ENCODE measurements around the gene GPR15LG.

The GPR15LG gene

DNA sequence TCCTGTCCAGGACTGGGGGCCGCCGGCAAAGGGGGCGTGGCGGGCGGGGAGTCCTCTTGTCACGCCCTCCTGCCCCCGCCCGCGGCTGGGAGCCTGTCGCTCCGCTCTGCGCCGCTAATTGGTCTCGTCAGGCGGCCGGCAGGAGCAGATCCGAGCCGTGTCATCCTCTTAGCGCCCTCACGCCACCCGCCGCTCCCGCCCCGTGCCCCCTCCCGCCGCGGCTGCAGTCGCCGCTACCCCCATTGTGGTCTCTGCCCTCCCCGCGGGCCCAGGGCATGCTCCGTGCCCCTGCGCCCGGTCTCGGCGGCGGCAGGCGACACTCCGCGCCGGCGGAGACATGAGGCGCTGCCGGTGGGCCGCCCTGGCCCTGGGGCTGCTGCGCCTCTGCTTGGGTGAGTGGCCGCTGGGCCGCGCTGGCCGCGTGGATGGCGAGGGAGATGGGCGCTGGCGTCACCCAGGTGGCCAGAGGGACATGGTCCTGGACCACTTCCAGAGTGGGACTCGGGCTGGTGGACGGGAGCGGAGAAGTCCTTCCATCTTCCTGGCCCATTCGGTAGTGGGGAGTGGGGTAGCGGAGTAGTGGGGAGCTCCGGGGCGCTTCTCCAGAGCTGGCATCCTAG lies 20.9 kb downstream of the GPR15LG start, which contains the start of gene CDHR1:
Gene CDHR1, plus strand, starts transcription at position 114 of the 620 bp plus-strand sequence. Its CDS starts 224 bp downstream, at position 338.
- peak; percentile 52 for DNase-seq

DNA sequence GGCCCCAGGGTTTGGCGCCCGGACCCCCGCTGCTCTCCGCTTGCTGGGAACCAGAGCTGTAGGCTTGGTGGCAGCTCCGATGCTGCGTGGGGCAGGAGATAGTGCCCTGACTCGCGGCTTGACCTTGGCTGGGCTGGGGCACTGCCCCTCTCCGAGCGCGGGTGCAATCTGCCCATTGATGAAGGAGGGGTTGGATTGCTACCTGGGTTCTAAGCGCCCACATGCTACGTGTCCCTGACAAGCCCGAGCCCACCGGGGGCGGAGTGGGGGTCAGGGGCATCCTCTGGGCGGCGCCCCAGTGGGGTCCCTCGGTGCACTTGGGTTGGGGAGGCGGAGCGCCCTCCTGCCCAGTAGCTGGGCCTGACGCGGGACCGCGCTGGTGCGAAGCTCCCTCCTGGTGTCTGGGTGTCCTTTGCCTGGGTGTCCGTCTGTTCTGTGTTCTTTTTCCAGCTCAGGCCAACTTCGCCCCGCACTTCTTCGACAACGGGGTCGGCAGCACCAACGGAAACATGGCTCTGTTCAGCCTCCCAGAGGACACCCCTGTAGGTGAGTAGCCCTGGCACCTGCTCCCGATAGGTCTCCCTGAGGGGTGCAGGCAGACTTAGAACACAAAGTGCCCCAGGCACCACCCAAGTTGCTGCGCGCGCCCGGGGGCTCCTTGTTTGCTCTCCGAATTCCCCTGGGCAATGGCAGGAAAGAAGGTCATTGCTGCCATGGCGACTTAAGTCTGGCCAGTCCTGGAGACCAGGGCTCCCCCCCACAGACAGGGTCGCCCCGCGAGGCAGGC lies 21.6 kb downstream of the GPR15LG start:
- DNase-seq: no peak

DNA sequence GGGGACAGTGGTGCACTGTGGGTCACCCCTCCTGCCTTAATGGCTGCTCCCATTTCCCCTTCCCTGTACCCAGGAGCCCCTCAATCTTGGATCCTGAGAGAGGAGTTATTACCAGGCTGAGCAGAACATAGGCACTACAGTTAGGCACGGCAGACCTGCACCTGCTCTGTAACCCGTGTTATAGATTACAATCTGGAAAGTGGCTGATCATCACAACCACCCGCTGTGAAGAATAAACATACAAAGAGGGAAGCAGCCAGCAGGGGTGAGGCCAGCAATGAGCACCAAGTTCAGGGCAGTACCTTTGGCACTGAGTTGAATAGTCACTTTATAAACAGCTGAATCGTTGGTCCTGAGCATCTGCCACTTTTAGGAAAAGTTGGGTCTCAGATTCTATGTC lies 22.5 kb downstream of the GPR15LG start:
- DNase-seq: no peak

- no peak for DNase-seq
These were observed 23.3 kb downstream of the GPR15LG start for GRCh38 chr10:84196941-84197340.

GRCh38 chr10:84197643-84198042 lies 24.0 kb downstream of the GPR15LG start:
- DNase-seq: no peak

DNA sequence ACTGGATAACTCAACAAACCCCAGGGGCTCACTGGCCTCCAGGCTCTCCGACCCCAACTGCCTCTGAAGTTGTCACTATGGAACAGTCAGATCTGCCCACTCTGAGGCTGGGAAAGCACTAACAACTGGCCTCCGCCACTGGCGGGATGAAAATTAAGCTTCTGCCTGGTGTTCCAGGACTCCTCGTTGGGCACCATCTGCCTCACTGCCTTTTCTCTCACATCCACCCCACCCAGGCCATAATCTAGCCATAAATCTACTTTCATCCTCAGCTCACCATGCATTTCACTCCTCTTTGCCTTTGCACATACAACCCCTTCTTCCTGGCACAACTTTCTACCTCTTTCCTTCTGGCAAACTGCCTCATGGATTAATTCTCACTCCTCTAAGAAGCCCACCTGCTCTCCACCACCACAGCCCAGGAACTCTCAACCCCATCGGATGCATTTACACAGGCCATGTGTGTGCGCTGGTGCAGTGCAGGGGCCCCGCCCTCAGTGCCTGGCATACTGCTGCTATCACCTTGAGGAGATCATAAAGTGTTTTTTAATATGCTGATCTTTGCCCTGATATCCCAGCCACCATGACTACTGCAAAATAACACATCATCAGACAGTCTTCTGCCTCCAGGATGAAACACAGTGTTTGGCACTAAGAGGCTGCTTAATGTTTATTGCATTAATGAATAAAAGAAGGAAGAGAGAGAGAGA lies 24.8 kb downstream of the GPR15LG start:
- DNase-seq: no peak

DNA sequence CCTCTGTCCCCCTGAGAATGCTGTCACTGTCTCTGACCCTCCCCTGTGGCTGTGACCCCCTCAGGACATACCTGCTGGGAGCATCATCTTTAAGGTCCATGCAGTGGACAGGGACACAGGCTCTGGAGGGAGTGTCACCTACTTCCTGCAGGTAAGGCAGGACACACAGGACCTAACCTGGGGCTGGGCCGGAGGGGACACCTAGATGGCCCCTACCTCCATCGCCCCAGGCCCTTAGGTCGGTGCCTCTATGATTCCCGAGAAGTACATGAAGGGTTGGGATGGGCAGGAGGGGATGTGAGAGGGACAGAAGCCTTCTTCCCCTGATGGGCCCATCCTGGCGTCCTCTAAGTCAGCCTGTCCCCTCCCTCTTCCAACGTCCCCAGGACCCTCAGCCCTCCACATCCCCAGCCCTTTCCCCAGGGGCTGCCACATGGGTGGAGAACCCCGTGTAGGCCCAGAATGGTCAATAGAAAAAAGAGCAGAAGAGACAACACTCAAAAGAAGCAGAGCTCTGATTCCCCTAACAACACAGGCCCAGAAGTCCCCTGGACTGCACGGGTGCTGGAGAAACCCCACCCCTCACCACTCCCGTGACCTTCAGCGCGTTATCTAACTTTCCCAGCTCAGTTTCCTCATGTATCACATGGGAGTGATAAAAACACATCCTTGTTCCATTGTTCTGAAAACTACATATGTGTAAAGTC lies 27.1 kb downstream of the GPR15LG start:
- no peak for DNase-seq

- no peak for DNase-seq
These were observed 27.6 kb downstream of the GPR15LG start for GRCh38 chr10:84201244-84201606.

DNA sequence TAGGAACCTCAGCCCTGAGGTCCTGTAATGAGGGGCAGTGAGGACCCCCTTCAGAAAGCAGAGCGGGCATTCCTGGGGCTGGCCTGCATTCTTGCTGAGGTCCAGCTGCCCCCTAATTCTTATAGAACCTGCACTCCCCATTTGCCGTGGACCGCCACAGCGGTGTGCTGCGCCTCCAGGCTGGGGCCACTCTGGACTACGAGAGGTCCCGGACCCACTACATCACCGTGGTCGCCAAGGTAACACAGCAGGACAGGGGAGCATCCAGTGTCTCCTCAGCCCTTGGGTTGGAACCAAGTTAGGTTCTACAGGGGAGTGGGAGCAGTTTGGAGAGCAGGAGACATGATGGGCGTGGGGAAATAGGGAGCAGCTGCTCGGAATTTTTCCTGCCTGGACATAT lies 28.1 kb downstream of the GPR15LG start:
- DNase-seq: no peak

DNA sequence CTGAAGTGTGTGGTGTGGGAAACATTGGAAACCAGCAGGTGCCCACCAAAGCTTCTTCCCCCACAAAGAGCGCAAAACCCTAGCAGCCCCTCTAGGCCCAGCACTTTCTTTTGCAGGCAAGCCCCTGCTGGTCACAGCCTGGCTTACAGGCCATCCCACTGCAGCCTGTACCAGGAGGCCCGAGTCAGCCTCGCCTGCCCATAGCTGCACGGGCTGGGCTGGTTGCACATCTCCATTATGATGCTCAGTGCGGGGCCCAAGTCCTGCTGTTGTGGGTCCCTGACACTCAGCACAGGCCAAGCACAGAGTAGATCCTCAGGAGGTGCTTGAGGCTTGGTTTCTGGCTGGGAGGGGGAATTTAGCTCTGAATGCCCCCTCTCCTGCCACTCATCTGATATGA lies 28.7 kb downstream of the GPR15LG start:
- DNase-seq: no peak

DNA sequence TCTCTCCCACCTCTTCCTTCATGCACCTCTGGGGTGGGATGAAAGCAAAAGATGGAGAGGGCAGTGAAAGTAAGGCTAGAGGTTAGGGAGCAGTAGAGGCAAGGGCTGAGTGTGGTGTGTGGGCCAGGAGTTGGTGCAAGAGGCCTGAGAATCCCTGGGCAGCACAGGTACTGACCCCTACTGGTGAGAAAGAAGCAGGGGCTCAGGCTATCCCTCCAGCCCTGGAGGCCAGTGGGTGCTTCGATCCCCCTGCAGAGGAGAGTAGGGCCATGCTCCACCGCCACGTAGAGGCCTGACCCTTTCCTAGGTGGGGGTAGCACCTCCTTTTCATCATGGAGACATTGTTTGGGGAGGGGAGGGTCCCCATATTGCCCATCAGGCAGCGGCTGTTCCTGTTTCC lies 30.5 kb downstream of the GPR15LG start:
- DNase-seq: no peak

- no peak for DNase-seq
These were observed 31.0 kb downstream of the GPR15LG start for GRCh38 chr10:84204610-84205009.

DNA sequence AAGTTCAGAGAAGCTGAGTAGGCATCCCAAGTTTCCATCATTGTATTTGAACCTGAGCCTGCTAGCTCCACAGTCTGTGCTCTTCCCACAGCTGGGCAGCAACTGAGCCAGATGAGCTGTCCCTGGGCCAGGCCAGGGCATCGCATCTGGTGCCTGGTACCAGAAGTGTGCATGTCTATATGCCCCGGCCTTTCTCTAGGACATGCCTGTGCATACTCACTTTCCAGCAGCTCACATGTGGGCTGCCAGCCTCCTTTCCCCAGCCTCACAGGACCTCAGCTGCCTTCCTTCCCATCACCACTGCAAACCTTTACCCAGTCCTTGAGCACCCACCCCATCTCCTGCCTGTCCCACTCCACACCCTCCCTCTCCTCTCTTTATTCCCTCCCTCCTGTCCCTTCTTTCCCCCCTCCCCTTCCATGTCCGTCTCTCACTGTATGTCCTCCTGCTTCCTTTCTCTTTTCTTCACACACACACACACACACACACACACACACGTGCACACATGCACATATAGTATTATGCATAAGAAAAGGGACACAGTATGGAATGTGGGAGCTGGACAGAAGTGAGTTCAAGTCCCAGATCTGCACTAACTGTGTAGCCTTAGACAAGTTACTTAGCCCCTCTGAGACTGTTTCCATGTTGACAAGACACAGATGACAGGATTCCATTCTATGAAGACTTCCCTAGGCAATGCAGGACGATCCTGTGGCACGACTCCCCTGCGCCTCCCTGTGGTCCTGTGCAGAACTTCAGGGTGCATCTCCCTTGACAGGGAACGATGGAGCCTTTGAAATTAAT lies 31.6 kb downstream of the GPR15LG start:
- DNase-seq: peak; percentile 61

- no peak for DNase-seq
These were observed 32.4 kb downstream of the GPR15LG start for GRCh38 chr10:84205853-84206525.

DNA sequence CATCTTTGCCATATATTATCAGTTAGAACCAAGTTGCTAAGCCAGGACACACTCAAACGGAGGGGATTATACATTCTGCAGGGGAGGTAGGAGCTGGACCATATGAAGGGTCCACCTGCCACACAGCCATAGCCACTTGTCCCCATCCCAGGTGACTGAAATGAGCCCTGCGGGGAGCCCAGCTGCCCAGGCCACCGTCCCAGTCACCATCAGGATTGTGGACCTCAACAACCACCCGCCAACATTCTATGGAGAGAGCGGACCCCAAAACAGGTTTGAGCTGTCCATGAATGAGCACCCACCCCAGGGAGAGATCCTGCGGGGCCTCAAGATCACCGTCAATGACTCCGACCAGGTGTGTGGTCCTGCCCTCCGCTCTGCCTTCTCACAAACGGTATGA lies 34.4 kb downstream of the GPR15LG start:
- DNase-seq: no peak

DNA sequence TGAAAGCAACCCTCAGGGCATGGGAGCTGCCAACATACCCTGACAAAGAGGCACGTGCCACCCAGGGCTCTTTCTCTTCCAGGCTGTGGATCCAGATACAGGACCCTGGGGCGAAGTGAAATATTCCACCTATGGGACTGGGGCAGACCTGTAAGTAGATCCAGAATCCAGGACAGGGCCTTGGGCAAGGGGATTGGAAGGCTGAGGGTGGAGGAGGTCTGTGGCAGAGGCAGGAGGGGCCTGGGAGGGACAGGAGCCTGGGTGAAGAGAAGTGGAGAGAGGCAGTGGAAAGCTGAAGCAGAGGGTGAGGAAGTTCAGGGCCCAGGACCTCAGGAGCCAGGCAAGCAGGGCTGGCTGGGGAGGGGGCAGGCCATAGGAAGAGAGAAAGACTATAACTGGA lies 38.0 kb downstream of the GPR15LG start:
- DNase-seq: no peak

DNA sequence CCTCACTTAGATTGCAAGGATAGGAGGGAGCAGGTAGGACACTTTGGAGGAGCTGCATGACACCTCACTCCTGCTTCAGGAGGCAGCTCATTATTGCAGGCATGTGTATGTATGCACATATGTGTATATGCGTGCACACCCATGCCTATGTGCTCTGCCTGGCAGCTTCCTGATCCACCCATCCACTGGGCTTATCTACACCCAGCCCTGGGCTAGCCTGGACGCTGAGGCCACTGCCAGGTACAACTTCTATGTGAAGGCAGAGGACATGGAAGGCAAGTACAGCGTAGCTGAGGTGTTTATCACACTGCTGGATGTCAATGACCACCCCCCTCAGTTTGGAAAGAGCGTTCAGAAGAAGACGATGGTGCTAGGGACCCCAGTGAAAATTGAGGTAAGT lies 38.4 kb downstream of the GPR15LG start:
- no peak for DNase-seq

- no peak for DNase-seq
These were observed 39.5 kb downstream of the GPR15LG start for GRCh38 chr10:84213076-84213475.

DNA sequence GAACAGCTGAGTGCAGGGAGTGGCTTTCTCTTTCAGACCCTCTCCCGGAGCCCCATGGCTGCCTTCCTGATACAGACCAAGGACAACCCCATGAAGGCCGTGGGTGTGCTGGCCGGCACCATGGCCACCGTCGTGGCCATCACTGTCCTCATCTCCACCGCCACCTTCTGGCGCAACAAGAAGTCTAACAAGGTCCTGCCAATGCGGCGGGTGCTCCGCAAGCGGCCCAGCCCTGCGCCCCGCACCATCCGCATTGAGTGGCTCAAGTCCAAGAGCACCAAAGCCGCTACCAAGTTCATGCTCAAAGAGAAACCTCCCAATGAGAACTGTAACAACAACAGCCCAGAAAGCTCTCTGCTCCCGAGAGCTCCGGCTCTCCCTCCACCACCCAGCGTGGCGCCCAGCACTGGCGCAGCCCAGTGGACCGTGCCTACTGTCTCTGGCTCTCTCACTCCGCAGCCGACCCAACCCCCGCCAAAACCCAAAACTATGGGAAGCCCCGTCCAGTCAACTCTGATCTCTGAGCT lies 40.5 kb downstream of the GPR15LG start:
- no peak for DNase-seq

GRCh38 chr10:84214612-84215235 lies 41.1 kb downstream of the GPR15LG start:
- no peak for DNase-seq

DNA sequence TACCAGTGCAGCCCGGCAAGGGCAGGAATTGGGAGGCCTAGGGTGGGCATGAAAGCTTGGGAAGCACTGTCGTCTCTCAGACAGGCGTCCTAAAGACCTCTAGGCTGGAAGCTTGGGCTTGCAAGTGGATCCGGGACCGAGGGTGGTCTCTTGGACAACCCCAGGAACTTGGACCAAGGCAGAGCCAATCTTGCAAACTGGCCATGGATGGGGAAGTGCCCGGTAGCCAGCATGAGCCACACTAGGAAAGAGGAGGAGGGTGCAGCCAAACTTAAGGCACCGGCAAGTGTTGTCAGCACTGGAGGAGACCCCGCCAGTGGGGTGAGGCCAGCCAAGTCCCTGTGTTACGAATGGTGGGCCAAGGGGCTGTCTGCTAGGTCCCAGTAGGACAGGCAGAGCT lies 43.2 kb downstream of the GPR15LG start:
- DNase-seq: no peak
